OCI-M2 (cell line): Measurements from ENCODE around the gene LINC00305.

Experiments
- DNase-seq: peaks from one replicate; lab custom pipeline; 2025; ENCODE audit not compliant: unreplicated experiment; lab: John Stamatoyannopoulos, UW

LINC00305 gene

GRCh38 chr18:64148988-64149387 is at the start of gene LINC00305:
Gene LINC00305, minus strand, starts transcription at chr18:64149088.
- no peak for DNase-seq

GRCh38 chr18:64191069-64191468 is 42.2 kb upstream of the LINC00305 start:
- DNase-seq = no peak

GRCh38 chr18:64185987-64186386 is 37.1 kb upstream of the LINC00305 start:
- no peak for DNase-seq

GRCh38 chr18:64183665-64184064 is 34.8 kb upstream of the LINC00305 start:
- no peak for DNase-seq

GRCh38 chr18:64180617-64181016 is 31.7 kb upstream of the LINC00305 start:
- no peak for DNase-seq

GRCh38 chr18:64180171-64180570 is 31.3 kb upstream of the LINC00305 start:
- no peak for DNase-seq

- no peak for DNase-seq
Observed at GRCh38 chr18:64179556-64180080, 30.7 kb upstream of the LINC00305 start.

GRCh38 chr18:64178860-64179259 is 30.0 kb upstream of the LINC00305 start:
- DNase-seq = no peak

- DNase-seq = no peak
Observed at GRCh38 chr18:64175432-64175831, 26.5 kb upstream of the LINC00305 start.

- no peak for DNase-seq
Observed at GRCh38 chr18:64171576-64171975, 22.7 kb upstream of the LINC00305 start.

GRCh38 chr18:64167408-64167925 is 18.6 kb upstream of the LINC00305 start:
- no peak for DNase-seq

GRCh38 chr18:64165906-64166305 is 17.0 kb upstream of the LINC00305 start:
- no peak for DNase-seq

- DNase-seq = no peak
Observed at GRCh38 chr18:64164883-64165282, 16.0 kb upstream of the LINC00305 start.

- DNase-seq = no peak
Observed at GRCh38 chr18:64149916-64150438, 1.1 kb upstream of the LINC00305 start.

- DNase-seq = no peak
Observed at GRCh38 chr18:64142904-64143303, 6.0 kb downstream of the LINC00305 start.

GRCh38 chr18:64137914-64138313 is 11.0 kb downstream of the LINC00305 start:
- no peak for DNase-seq

GRCh38 chr18:64134044-64134747 is 14.7 kb downstream of the LINC00305 start:
- no peak for DNase-seq

GRCh38 chr18:64132871-64133270 is 16.0 kb downstream of the LINC00305 start:
- no peak for DNase-seq

GRCh38 chr18:64131314-64131713 is 17.6 kb downstream of the LINC00305 start:
- no peak for DNase-seq

- no peak for DNase-seq
Observed at GRCh38 chr18:64127172-64127571, 21.7 kb downstream of the LINC00305 start.

- DNase-seq = no peak
Observed at GRCh38 chr18:64119916-64120315, 29.0 kb downstream of the LINC00305 start.

GRCh38 chr18:64118406-64118805 is 30.5 kb downstream of the LINC00305 start:
- no peak for DNase-seq
